K562 (cell line): Measurements from ENCODE around the gene OR2A12. TPM values are rescaled to one million over a fixed set of nuclear protein-coding genes. Genes with fewer than 3 reads are reported as not detected.

ENCODE experiments used
- ATAC-seq: fragments of 200-7000 bp; cut with Tn5 transposase; 3 replicates; pipeline ENCODE4 v1.9.1; 2020; ENCODE audit warnings: moderate library complexity
- BruUV-seq: library from RNA; stranded (reverse); fragments of 400-500 nt; replicated peaks from 2 replicates; lab custom pipeline; 2021; lab: Mats Ljungman, UMichigan
- CTCF ChIA-PET: fragments of 300-600 bp; formaldehyde crosslinking; extraction: SDS; loops from one replicate; lab custom pipeline; 2021; ENCODE audit warnings: low intra/inter-chr PET ratio; lab: Yijun Ruan, JAX
- POLR2A ChIA-PET: fragments of 300-600, 350-650 bp; sonication (Branson Sonifier 250); formaldehyde crosslinking; extraction: SDS; loops from one replicate; lab custom pipeline; 2021; ENCODE audit warnings: antibody characterized with exemption, inconsistent platforms; lab: Yijun Ruan, JAX
- DNase-seq, 4 experiments: peaks; one replicate each; pipeline versions ENCODE4 v3.0.0 to v3.0.0-alpha.2; 2011 to 2018; ENCODE audit warnings: low spot score in 3 of 4, mixed read lengths in 3 of 4; ENCODE audit errors: extremely low read depth in 1 of 4
- FAIRE-seq: peaks from 2 replicates; lab custom pipeline; 2011; peaks lifted over from hg19 to GRCh38; lab: Jason Lieb, UNC
- H2AFZ ChIP-seq: 2 replicates; pipeline ENCODE4 v1.6.0; 2011; ENCODE audit warnings: low read depth, low read length, control low read depth, inconsistent platforms
- H3K27ac ChIP-seq: fragments of 200-600 bp; 3 replicates; pipeline ENCODE4 v1.8.0; 2011; ENCODE audit warnings: low read depth, mild to moderate bottlenecking, control low read depth, inconsistent platforms, low read length, moderate library complexity, mixed read lengths; ENCODE audit errors: extremely low read depth
- H3K27me3 ChIP-seq, 2 experiments: fragments of 300-600 bp in 1 of 2; 2 replicates in 1 of 2; 3 replicates in 1 of 2; pipeline versions ENCODE4 v1.6.0 to v1.8.0; 2011; ENCODE audit warnings: inconsistent platforms in 2 of 2, low read length in 2 of 2, mild to moderate bottlenecking in 1 of 2, mixed read lengths in 1 of 2, moderate library complexity in 1 of 2; ENCODE audit not compliant: control insufficient read depth in 2 of 2, insufficient read depth in 2 of 2
- H3K36me3 ChIP-seq: fragments of 300-600 bp; 3 replicates; pipeline ENCODE4 v1.8.0; 2011; ENCODE audit warnings: mild to moderate bottlenecking, low read length, inconsistent platforms; ENCODE audit not compliant: control insufficient read depth, insufficient read depth
- H3K4me1 ChIP-seq, 2 experiments: fragments of 200-600 bp in 1 of 2; replicated peaks in 1 of 2; 2 replicates in 1 of 2; 3 replicates in 1 of 2; pipeline versions ENCODE4 v1.5.1 to v1.8.0; 2011; ENCODE audit warnings: inconsistent platforms in 2 of 2, low read length in 2 of 2, mild to moderate bottlenecking in 1 of 2, mixed read lengths in 1 of 2, moderate library complexity in 1 of 2; ENCODE audit not compliant: control insufficient read depth in 2 of 2, insufficient read depth in 2 of 2
- H3K4me2 ChIP-seq: 2 replicates; pipeline ENCODE4 v1.6.1; 2011; ENCODE audit warnings: low read length, control low read depth, inconsistent platforms, mixed read lengths; ENCODE audit not compliant: insufficient read depth
- H3K4me3 ChIP-seq: fragments of 200-600 bp; sonication (generic), shearing (Covaris generic); 2 replicates; pipeline ENCODE4 v1.5.1; 2016; ENCODE audit warnings: control low read depth, inconsistent platforms
- H3K79me2 ChIP-seq: fragments of 200-600 bp; 3 replicates; pipeline ENCODE4 v1.8.0; 2011; ENCODE audit warnings: low read length, inconsistent platforms; ENCODE audit not compliant: control insufficient read depth, insufficient read depth
- H3K9ac ChIP-seq, 2 experiments: 2 replicates each; pipeline versions ENCODE4 v1.6.0 to v1.6.1; 2011; ENCODE audit warnings: low read depth in 2 of 2, low read length in 2 of 2, control low read depth in 1 of 2, inconsistent platforms in 1 of 2, mild to moderate bottlenecking in 1 of 2, mixed read lengths in 1 of 2; ENCODE audit not compliant: insufficient read depth in 1 of 2
- H3K9me1 ChIP-seq: one replicate; pipeline ENCODE4 v1.6.0; 2011; ENCODE audit warnings: inconsistent platforms, mild to moderate bottlenecking, low read length, moderate library complexity; ENCODE audit not compliant: control insufficient read depth, insufficient read depth
- H3K9me3 ChIP-seq: replicated peaks from 2 replicates; pipeline ENCODE4 v1.5.1; 2011; ENCODE audit warnings: low read depth, low read length, inconsistent platforms; ENCODE audit not compliant: control insufficient read depth, insufficient read depth
- H4K20me1 ChIP-seq: replicated peaks from 2 replicates; pipeline ENCODE4 v1.6.1; 2011; ENCODE audit warnings: low read length, inconsistent platforms, mixed read lengths; ENCODE audit not compliant: control insufficient read depth, insufficient read depth
- ERF ChIP-seq: fragments of 450-650 bp; formaldehyde crosslinking; IDR thresholded peaks from 2 replicates; pipeline ENCODE4 v1.4.0; 2020; ENCODE audit warnings: mild to moderate bottlenecking, mixed read lengths
- ILK ChIP-seq: fragments of 450-650 bp; IDR thresholded peaks from 2 replicates; pipeline ENCODE4 v1.6.1; 2016; ENCODE audit warnings: missing genetic modification characterization, low read depth, mild to moderate bottlenecking, missing compliant biosample characterization, moderate library complexity, borderline replicate concordance
- MAZ ChIP-seq, 2 experiments: fragments of 450-650 bp in 1 of 2; sonication (generic) in 1 of 2; formaldehyde crosslinking; IDR thresholded peaks in 1 of 2; conservative IDR thresholded peaks in 1 of 2; 2 replicates each; pipeline versions ENCODE4 v1.4.0 to v1.5.0; 2020; ENCODE audit warnings: mild to moderate bottlenecking in 1 of 2, missing genetic modification reagents in 1 of 2
- NBN ChIP-seq: fragments of 450-650 bp; IDR thresholded peaks from 2 replicates; pipeline ENCODE4 v1.6.1; 2016; ENCODE audit warnings: low read depth, mild to moderate bottlenecking
- NELFE ChIP-seq: IDR thresholded peaks from 2 replicates; pipeline ENCODE4 v1.6.1; 2011; ENCODE audit warnings: mild to moderate bottlenecking; ENCODE audit not compliant: insufficient read depth, insufficient read length
- PHB ChIP-seq: fragments of 250-450 bp; sonication (Bioruptor Pico); IDR thresholded peaks from 2 replicates; pipeline ENCODE4 v1.5.0; 2021
- POLR2G ChIP-seq: fragments of 200-400 bp; formaldehyde crosslinking; IDR thresholded peaks from 2 replicates; pipeline ENCODE4 v1.6.1; 2017; ENCODE audit warnings: low read depth, mild to moderate bottlenecking, antibody characterized with exemption, low read length, moderate library complexity
- STAG1 ChIP-seq: sonication (generic); formaldehyde crosslinking; IDR thresholded peaks from 2 replicates; pipeline ENCODE4 v1.5.0; 2020; ENCODE audit warnings: missing genetic modification reagents, borderline replicate concordance
- TEAD1 ChIP-seq, 2 experiments: fragments of 450-650 bp in 1 of 2; sonication (generic) in 1 of 2; formaldehyde crosslinking; IDR thresholded peaks; 2 replicates each; pipeline versions ENCODE4 v1.4.0 to v1.8.0; 2020 to 2022; ENCODE audit warnings: mild to moderate bottlenecking in 2 of 2, missing genetic modification reagents in 1 of 2
- ZKSCAN3 ChIP-seq: fragments of 250-450 bp; sonication (Bioruptor Pico); IDR thresholded peaks from 2 replicates; pipeline ENCODE4 v1.4.0; 2020
- ZNF717 ChIP-seq: fragments of 250-450 bp; sonication (Bioruptor Pico); IDR thresholded peaks from 2 replicates; pipeline ENCODE4 v1.5.0; 2021
- WGBS: fragments of 100-300 bp; shearing (Covaris generic); methylation state at CpG from one replicate; pipeline ENCODE4 v1.1.6; 2016; ENCODE audit warnings: low coverage, mixed read lengths; ENCODE audit not compliant: insufficient coverage; ENCODE audit errors: missing lambda C conversion rate; 5-methylcytosine and 5-hydroxymethylcytosine counted together
- in situ Hi-C: fragments of 300-500 bp; cut with MboI; formaldehyde crosslinking; loops from 4 replicates; pipeline ENCODE4 v1.15.0; 2018; ENCODE audit warnings: inconsistent platforms, mixed read lengths
- intact Hi-C: fragments of 100-400 bp; cut with micrococcal nuclease; formaldehyde crosslinking; loops from 2 replicates; pipeline ENCODE4 v1.14.2; 2022
- polyA plus RNA-seq, 8 experiments: library from polyadenylated mRNA; depleted of rRNA in 4 of 8; stranded (reverse) in 5 of 8; unstranded in 3 of 8; fragments of >200 nt; fragmentation: Nextera tagmentation in 2 of 8; fragmentation: Illumina TruSeq in 1 of 8; extraction: Ambion mirVana in 2 of 8; extraction: Trizol in 1 of 8; gene quantifications; 2 replicates each; pipeline versions ENCODE4 v1.2.1 to v1.2.3, GENCODE V29; 2011 to 2014; ENCODE audit warnings: inconsistent platforms in 1 of 8, missing spikeins in 1 of 8
- total RNA-seq, 7 experiments: library from RNA; depleted of rRNA in 6 of 7; stranded (reverse); fragments of >200 nt in 6 of 7; fragmentation: Illumina TruSeq in 2 of 7; extraction: Trizol in 2 of 7; gene quantifications; 2 replicates each; pipeline versions ENCODE4 v1.2.1 to v1.2.3, GENCODE V29; 2011 to 2021; ENCODE audit warnings: low replicate concordance in 1 of 7
- TF ChIP-seq, protein P1 (sequence below): sonication (generic); formaldehyde crosslinking; IDR thresholded peaks from 2 replicates; pipeline ENCODE4 v1.8.0; 2022; ENCODE audit warnings: mild to moderate bottlenecking, low read depth, missing genetic modification reagents
- TF ChIP-seq, protein P2 (sequence below), 2 experiments: fragments of 450-650 bp; IDR thresholded peaks; 2 replicates each; pipeline ENCODE4 v1.6.1; 2016; ENCODE audit warnings: mild to moderate bottlenecking in 2 of 2, borderline replicate concordance in 1 of 2, low read depth in 1 of 2, moderate library complexity in 1 of 2
- TF ChIP-seq, protein P3 (sequence below), 2 experiments: fragments of 450-650 bp in 1 of 2; sonication (generic) in 1 of 2; formaldehyde crosslinking; conservative IDR thresholded peaks; 2 replicates each; pipeline versions ENCODE4 v1.4.0 to v1.8.1; 2020 to 2022; ENCODE audit warnings: mild to moderate bottlenecking in 1 of 2, missing genetic modification reagents in 1 of 2

OR2A12 gene
- total and polyA plus RNA-seq, 9 of the 15 experiments (the other 6 are each of a cell fraction or from before 2014, with no cell fraction given), result not detected

GRCh38 chr7:144109283-144109682 lies 23.2 kb downstream of the OR2A12 start, which contains the start of gene OR2A2:
Gene OR2A2, plus strand, starts transcription at chr7:144109583. Its CDS starts 0 bp downstream, at chr7:144109583.
- POLR2A ChIA-PET, result no interaction called here
- H3K4me1 ChIP-seq, result no peaks in the 10 kb centered on the region
- WGBS, result 0% methylated on average over 2 of the region's 2 CpGs
- FAIRE-seq, result no peak
- H3K9me3 ChIP-seq, result no peaks in the 10 kb centered on the region
- DNase-seq, result no peak
- no peaks in the 10 kb centered on the region for H3K9me1 ChIP-seq
- CTCF ChIA-PET, result no interaction called here
- H2AFZ ChIP-seq, result no peak within 1 kb of the TSS
- no peaks in the 10 kb centered on the region for H4K20me1 ChIP-seq
- ATAC-seq, result no peak
- BruUV-seq, result no TSS peak
- no peak within 1 kb of the TSS for H3K4me3 ChIP-seq
- intact Hi-C loops, result no loop called here
- no peaks in the 10 kb centered on the region for H3K36me3 ChIP-seq
- H3K27me3 ChIP-seq, result no peaks in the 10 kb centered on the region
- H3K9ac ChIP-seq, result no peak within 1 kb of the TSS
- in situ Hi-C loops, result no loop called here
- no peak within 1 kb of the TSS for H3K27ac ChIP-seq
- no peak within 1 kb of the TSS for H3K4me2 ChIP-seq
- no peaks in the 10 kb centered on the region for H3K79me2 ChIP-seq
- TF ChIP-seq NELFE (no peak), NBN (no peak), MAZ (CRISPR knock-in tag; conservative IDR thresholded peaks at IDR 0.05 in 1 of 2, IDR thresholded peaks at IDR 0.05 in 1 of 2) (no peak), ILK (no peak), ZKSCAN3 (CRISPR knock-in tag) (no peak), ERF (no peak), PHB (no peak), POLR2G (no peak), ZNF717 (CRISPR knock-in tag) (no peak), TEAD1 (CRISPR knock-in tag; IDR thresholded peaks at IDR 0.05) (no peak), STAG1 (CRISPR knock-in tag) (no peak)
- TF ChIP-seq, protein P1, sequence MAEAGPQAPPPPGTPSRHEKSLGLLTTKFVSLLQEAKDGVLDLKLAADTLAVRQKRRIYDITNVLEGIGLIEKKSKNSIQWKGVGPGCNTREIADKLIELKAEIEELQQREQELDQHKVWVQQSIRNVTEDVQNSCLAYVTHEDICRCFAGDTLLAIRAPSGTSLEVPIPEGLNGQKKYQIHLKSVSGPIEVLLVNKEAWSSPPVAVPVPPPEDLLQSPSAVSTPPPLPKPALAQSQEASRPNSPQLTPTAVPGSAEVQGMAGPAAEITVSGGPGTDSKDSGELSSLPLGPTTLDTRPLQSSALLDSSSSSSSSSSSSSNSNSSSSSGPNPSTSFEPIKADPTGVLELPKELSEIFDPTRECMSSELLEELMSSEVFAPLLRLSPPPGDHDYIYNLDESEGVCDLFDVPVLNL (CRISPR knock-in tag), result no peak
- TF ChIP-seq, protein P2, sequence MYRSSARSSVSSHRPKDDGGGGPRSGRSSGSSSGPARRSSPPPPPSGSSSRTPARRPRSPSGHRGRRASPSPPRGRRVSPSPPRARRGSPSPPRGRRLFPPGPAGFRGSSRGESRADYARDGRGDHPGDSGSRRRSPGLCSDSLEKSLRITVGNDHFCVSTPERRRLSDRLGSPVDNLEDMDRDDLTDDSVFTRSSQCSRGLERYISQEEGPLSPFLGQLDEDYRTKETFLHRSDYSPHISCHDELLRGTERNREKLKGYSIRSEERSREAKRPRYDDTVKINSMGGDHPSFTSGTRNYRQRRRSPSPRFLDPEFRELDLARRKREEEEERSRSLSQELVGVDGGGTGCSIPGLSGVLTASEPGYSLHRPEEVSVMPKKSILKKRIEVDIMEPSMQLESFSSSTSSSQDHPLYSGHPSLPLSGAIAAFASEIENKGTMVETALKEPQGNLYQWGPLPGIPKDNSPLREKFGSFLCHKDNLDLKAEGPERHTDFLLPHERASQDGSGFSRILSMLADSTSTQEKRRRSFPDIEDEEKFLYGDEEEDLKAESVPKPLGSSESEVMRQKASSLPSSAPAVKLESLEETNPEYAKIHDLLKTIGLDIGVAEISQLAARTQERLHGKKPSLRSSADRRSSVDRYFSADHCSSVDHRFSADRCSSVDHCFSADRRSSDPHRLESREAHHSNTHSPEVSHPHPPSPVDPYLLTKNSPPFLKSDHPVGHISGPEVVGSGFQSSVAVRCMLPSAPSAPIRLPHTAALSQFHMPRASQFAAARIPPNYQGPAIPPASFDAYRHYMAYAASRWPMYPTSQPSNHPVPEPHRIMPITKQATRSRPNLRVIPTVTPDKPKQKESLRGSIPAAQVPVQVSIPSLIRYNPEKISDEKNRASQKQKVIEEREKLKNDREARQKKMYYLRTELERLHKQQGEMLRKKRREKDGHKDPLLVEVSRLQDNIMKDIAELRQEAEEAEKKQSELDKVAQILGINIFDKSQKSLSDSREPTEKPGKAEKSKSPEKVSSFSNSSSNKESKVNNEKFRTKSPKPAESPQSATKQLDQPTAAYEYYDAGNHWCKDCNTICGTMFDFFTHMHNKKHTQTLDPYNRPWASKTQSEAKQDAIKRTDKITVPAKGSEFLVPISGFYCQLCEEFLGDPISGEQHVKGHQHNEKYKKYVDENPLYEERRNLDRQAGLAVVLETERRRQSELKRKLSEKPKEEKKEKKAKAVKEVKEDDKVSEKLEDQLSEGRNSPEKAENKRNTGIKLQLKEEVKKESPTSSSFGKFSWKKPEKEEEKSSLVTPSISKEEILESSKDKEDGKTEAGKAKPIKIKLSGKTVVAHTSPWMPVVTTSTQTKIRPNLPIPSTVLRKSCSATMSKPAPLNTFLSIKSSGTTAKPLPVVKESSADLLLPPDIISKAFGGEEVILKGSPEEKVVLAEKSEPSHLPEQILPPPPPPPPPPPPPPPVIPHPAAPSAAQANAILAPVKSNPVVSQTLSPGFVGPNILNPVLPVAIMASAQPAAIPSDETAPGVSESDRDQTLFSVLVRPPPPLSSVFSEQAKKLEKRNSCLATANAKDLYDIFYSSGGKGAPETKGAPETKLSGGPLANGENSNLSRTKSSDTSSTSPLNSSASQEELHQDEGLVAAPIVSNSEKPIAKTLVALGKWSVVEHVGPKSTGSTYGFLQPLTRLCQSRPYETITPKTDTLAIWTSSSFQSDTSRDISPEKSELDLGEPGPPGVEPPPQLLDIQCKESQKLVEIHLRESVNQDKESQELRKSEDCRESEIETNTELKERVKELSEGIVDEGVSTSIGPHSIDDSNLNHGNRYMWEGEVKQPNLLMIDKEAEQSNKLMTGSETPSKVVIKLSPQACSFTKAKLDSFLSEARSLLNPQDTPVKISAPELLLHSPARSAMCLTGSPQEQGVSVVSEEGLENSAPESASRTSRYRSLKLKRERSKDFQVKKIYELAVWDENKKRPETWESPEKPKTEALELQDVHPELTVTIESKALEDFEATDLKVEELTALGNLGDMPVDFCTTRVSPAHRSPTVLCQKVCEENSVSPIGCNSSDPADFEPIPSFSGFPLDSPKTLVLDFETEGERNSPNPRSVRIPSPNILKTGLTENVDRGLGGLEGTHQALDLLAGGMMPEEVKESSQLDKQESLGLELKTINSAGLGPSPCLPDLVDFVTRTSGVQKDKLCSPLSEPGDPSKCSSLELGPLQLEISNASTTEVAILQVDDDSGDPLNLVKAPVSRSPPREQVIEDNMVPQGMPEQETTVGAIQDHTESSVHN (IDR thresholded peaks at IDR 0.05; ENCODE audit: borderline replicate concordance in 1 of 2, low read depth in 1 of 2), result no peak
- TF ChIP-seq, protein P3, sequence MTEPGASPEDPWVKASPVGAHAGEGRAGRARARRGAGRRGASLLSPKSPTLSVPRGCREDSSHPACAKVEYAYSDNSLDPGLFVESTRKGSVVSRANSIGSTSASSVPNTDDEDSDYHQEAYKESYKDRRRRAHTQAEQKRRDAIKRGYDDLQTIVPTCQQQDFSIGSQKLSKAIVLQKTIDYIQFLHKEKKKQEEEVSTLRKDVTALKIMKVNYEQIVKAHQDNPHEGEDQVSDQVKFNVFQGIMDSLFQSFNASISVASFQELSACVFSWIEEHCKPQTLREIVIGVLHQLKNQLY (CRISPR knock-in tag; conservative IDR thresholded peaks at IDR 0.05), result no peak
